ENCODE results near the gene CUX1.

GRCh38 chr7:101957744-101958525, 140.5 kb downstream of the CUX1 start:
- TF ChIP-seq POLR2A (IDR thresholded peaks at IDR 0.05) (no peak), CTCF (IDR thresholded peaks at IDR 0.05) (no peak)
